DMS79 treated with DMSO at 0.1 percent for 48 hours (cell line): ENCODE measurements around the gene TBCD.
"Not testable (repeated sequence)": the region's sequence is repeated elsewhere in the genome, so short reads cannot be mapped to it uniquely, and the experiment has no call there.

ENCODE experiments used
- DNase-seq: peaks from one replicate; lab custom pipeline; 2025; lab: John Stamatoyannopoulos, UW

TBCD gene

GRCh38 chr17:82939621-82940135 lies 187.8 kb downstream of the TBCD start:
- no peak for DNase-seq

- DNase-seq, result no peak
Observed at GRCh38 chr17:82940226-82941020, 188.6 kb downstream of the TBCD start.

GRCh38 chr17:82941021-82942001 lies 189.4 kb downstream of the TBCD start:
- DNase-seq, result no peak

- no peak for DNase-seq
Observed at GRCh38 chr17:82942166-82943130, 190.6 kb downstream of the TBCD start.

GRCh38 chr17:82943339-82943738 lies 191.5 kb downstream of the TBCD start:
- no peak for DNase-seq

GRCh38 chr17:82943751-82944150 lies 191.9 kb downstream of the TBCD start:
- DNase-seq, result no peak

- DNase-seq, result no peak
Observed at GRCh38 chr17:82944990-82945389, 193.1 kb downstream of the TBCD start.

- no peak for DNase-seq
Observed at GRCh38 chr17:82946081-82946480, 194.2 kb downstream of the TBCD start.

GRCh38 chr17:82947051-82947991 lies 195.5 kb downstream of the TBCD start:
- DNase-seq, result no peak

- DNase-seq, result no peak
Observed at GRCh38 chr17:82948081-82948511, 196.2 kb downstream of the TBCD start.

GRCh38 chr17:82948957-82949356 lies 197.1 kb downstream of the TBCD start:
- no peak for DNase-seq

- DNase-seq, result no peak
Observed at GRCh38 chr17:82949361-82949760, 197.5 kb downstream of the TBCD start.

- no peak for DNase-seq
Observed at GRCh38 chr17:82949984-82950383, 198.1 kb downstream of the TBCD start.

GRCh38 chr17:82950525-82951102 lies 198.7 kb downstream of the TBCD start:
- no peak for DNase-seq

GRCh38 chr17:82952019-82952418 lies 200.2 kb downstream of the TBCD start:
- no peak for DNase-seq

- not testable (repeated sequence) for DNase-seq
Observed at GRCh38 chr17:82955106-82955505, 203.2 kb downstream of the TBCD start.

GRCh38 chr17:82955627-82956026 lies 203.8 kb downstream of the TBCD start:
- DNase-seq, result not testable (repeated sequence)

GRCh38 chr17:82956146-82956725 lies 204.4 kb downstream of the TBCD start:
- no peak for DNase-seq

- DNase-seq, result no peak
Observed at GRCh38 chr17:82956726-82957468, 205.0 kb downstream of the TBCD start.
